GM18868 (cell line): Measurements from ENCODE around the gene RSU1.

Source experiments
- ATAC-seq: cut with Tn5 transposase; IDR thresholded peaks from one replicate; pipeline ENCODE4 v1.9.1; 2021; ENCODE audit warnings: mild to moderate bottlenecking, moderate library complexity; ENCODE audit not compliant: unreplicated experiment

Gene RSU1

GRCh38 chr10:16822726-16823360 lies 5.6 kb upstream of the RSU1 start:
- no peak for ATAC-seq

DNA sequence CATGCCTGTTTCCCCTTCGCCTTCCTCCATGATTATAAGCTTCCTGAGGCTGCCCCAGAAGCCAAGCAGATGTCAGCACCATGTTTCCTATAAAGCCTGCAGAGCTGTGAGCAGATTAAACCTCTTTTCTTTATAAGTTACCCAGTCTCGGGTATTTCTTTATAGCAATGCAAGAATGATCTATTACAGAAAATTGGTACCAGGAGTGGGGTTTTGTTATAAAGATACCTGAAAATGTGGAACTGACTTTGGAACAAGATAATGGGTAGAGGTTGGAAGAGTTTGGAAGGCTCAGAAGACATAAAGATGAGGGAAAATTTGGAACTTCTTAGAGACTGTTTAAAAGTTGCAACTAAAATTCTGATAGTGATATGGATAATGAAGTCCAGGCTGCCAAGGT lies 4.8 kb upstream of the RSU1 start:
- no peak for ATAC-seq

- ATAC-seq = no peak
Observed at GRCh38 chr10:16820421-16820820, 3.2 kb upstream of the RSU1 start.

DNA sequence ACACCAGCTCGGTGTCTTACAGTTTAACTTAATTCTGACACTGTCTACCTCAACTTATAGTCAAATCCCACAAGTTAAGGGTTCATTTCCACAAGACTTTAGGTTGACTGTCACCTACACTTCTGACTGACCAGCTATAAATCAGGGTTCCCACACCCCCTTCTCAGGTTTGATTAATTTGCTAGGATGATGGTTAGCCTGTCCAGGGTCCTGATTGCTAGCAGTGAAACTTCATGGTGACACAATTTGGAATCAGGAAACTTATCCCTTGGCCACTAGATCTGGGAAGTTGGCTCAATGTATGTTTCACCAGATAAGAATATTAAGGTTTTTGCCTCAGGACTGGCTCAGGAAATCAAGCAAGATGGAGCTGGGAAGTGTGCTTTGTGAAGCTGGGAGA lies 2.8 kb upstream of the RSU1 start:
- ATAC-seq = no peak

GRCh38 chr10:16819436-16819835 lies 2.2 kb upstream of the RSU1 start:
- no peak for ATAC-seq

GRCh38 chr10:16819026-16819425 lies 1.8 kb upstream of the RSU1 start:
- no peak for ATAC-seq

- ATAC-seq = no peak
Observed at GRCh38 chr10:16816830-16817124, 447 bp downstream of the RSU1 start.

DNA sequence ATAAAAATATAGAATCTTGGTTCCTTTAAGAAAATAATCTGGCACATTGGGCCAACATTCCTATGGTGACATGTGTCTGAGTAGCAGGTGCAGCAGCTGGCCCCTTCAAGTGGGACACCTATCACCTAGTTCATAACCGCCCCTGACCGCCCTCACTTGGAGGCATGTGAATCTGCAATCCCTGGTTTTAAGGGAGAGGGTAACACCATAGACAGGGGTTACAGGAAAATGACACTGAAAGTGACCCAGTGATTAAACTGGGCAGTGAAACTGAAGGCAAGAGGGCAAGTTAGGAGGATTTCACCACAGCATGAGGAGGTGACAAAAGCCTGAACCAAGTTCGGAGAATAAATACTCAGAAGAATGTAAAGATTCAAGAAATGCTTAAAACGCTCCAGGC lies 1.1 kb downstream of the RSU1 start:
- ATAC-seq = no peak

DNA sequence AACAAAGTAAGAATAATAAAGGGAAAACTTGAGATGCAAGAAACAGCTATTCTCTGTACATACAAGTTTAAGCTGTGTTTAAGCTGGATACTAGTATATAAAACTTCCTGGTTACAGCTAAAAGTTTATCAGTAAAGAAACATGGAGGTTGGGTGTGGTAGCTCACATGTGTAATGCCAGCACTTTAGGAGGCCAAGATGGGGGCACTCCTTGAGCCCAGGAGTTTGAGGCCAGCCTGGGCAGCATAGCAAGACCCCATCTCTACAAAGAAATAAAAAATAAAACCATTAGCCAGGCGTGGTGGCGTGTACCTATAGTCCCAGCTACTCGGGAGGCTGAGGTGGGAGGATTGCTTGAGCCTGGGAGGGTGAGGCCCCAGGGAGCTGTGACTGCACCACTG lies 3.2 kb downstream of the RSU1 start:
- ATAC-seq = no peak

DNA sequence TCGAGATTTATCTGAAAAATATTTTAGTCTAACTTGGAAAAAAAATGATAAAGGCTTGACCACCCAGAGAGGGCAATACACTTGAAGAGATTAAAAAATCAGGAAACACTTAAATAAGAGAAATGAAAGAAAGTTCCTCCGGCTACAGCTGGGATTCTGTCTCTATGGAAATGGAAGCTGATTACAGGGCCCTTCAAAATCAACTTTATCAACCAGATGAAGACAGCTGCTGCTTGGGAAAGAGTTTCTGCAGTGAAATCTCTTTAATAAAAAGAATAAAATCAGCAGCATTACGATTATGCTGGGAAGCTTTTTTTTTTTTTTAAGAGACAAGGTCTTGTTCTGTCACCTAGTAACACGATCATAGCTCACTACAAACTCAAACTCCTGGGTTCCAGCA lies 4.5 kb downstream of the RSU1 start:
- ATAC-seq = no peak

GRCh38 chr10:16811765-16812164 lies 5.5 kb downstream of the RSU1 start:
- ATAC-seq = no peak

DNA sequence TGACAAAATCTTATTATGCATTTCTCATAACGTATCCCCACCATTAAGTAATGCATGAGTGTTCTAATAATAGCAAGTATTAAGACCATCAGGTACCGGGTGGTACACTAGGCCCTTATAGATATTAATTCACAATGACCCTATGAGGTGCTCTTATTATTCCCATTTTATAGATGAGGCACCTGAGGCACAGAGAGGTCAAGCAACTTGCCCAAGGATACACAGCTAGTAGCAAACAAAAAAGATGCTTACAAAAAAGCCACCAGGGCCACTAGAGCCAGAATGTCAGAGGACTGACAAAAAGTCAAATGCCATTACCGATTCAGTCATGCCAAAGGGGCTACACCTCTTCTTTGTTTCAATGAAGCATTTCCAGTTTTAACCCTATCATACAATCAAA lies 5.9 kb downstream of the RSU1 start:
- ATAC-seq = no peak

GRCh38 chr10:16809074-16809718 lies 8.0 kb downstream of the RSU1 start:
- peak; percentile 92 for ATAC-seq

GRCh38 chr10:16804123-16804522 lies 13.1 kb downstream of the RSU1 start:
- ATAC-seq = no peak

DNA sequence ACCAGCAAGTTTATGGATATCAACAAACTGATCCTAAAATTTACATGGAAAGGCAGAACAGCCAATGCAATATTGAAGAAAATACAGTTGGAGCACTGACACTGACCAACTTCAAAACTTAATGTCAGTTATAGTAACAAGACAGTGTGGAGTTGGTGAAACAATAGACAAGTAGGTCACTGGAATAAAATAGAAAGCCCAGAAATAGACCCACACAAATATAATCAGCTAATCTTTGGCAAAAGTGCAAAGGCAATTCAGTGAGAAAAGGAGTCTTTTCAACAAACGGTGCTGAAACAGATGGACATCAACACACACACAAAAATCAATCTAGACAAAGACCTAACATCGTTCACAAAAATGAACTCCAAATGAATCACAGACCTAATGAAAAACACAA lies 13.8 kb downstream of the RSU1 start:
- ATAC-seq = no peak

DNA sequence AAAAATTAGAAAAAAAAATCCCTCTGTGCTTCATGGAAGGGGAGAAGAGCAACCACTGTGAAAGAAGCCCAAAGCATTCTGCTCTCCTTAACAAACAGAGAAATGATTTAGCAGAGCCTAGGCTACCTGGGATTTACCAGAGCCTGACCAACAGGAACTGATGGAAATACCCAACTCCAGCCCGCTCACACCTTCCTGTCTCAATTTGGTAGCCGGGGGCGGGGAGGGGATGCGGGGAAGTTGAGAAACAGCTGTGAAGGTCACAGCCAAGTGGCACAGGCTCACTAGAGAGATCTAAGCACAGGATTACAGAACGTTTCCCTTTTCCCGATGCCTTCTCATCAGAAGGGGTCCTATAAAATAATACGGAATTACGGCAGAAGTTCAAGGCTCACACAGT lies 17.6 kb downstream of the RSU1 start:
- peak; percentile 89 for ATAC-seq

DNA sequence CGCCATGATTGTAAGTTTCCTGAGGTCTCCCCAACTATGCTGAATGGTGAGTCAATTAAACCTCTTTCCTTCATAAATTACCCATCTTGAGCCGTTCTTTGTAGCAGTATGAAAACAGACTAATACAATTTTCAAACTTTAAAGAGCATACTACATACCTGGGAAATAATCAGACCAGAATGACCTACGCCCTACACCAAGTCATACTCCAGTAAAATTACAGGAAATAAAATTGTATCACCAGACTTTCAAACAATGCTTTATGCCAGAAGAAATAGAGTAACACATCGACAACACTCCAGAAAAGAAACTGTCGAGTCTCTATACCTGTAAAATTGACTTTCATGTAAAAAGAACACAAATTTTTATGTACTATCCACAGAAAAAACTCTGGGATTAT lies 18.7 kb downstream of the RSU1 start:
- ATAC-seq = no peak

GRCh38 chr10:16795410-16796073 lies 21.7 kb downstream of the RSU1 start:
- ATAC-seq = peak; percentile 41

GRCh38 chr10:16794005-16794404 lies 23.2 kb downstream of the RSU1 start:
- ATAC-seq = no peak

DNA sequence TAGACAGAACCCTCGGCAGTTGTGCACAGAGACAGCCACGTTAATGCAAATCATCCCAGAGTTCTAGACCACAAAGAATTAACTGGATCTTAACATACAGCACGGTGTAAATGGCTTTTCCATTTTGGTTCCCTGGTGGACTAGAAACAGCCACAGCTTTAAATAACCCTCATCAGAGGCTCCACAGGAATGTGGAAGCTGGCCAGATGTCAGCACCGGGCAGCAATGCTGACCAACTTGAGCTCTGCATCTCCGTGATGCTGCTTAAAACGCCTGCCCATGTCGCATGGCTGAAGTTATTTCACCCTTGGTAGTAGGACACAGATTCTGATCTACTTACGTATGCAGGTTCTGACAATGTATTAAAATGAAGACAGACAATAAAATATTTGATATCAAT lies 24.5 kb downstream of the RSU1 start:
- no peak for ATAC-seq

GRCh38 chr10:16789765-16790164 lies 27.5 kb downstream of the RSU1 start:
- ATAC-seq = no peak

- ATAC-seq = no peak
Observed at GRCh38 chr10:16789261-16789660, 28.0 kb downstream of the RSU1 start.

GRCh38 chr10:16788778-16789177 lies 28.4 kb downstream of the RSU1 start:
- ATAC-seq = no peak
